ENCODE data around the gene LSM5. TPM values are rescaled to one million over a fixed set of nuclear protein-coding genes. Genes with fewer than 3 reads are reported as not detected.

Gene LSM5
- total RNA-seq, 1 experiment from 2014 or later: 81.0 TPM

DNA sequence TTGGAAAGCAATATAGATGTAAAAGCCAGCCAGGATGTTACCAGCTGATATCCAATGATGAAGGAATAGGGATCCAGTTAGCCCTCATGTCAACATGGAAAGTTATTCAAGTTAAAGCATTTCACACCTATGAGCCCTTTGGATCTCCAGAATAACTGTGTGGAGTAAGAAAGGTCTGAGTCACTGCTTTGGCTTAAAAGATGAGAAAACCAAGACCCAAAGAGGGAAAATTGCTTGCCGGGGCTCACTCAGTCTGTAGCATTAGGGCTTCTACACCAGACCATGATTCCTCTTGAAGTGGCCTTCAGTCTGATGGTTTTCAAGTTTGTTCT lies 12.6 kb downstream of the LSM5 start (continued):
- TF ChIP-seq JUND (IDR thresholded peaks at IDR 0.05) (no peak), ATF3 (IDR thresholded peaks at IDR 0.05) (no peak), TCF7L2 (IDR thresholded peaks at IDR 0.05; ENCODE audit: borderline replicate concordance, extremely low read depth, insufficient read depth, insufficient read length) (no peak), SP1 (IDR thresholded peaks at IDR 0.05; ENCODE audit: low read depth) (no peak), YY1 (IDR thresholded peaks at IDR 0.05; ENCODE audit: extremely low read depth, insufficient replicate concordance, low read depth, low read length) (no peak), EZH2phosphoT487 (IDR thresholded peaks at IDR 0.05; ENCODE audit: borderline replicate concordance) (no peak), SRF (IDR thresholded peaks at IDR 0.05; ENCODE audit: low read depth) (no peak)

- H4K20me1 ChIP-seq (ENCODE audit: insufficient read depth): no peaks in the 10 kb centered on the region
- no peak overlapping the region for H3K4me3 ChIP-seq (replicated peaks in 1 of 2; ENCODE audit: low read depth in 1 of 2, low read length in 2 of 2)
- ATAC-seq: no peak
- H3K79me2 ChIP-seq (ENCODE audit: insufficient read depth, low read length): no peaks in the 10 kb centered on the region
- H3K4me1 ChIP-seq (ENCODE audit: control insufficient read depth in 1 of 2, insufficient read depth in 2 of 2, low read length in 2 of 2): no peaks in the 10 kb centered on the region
- ChIA-PET CTCF (interaction anchor here (4.2 kb wide), 1 partner anchor 266 kb away, joined by 47 read pairs; no protein-coding TSS in a partner anchor), POLR2A (no interaction called here), RAD21 (ENCODE audit: low non-redundant PET in 1 of 2, low total read pairs in 2 of 2, uncharacterized antibody in 2 of 2, unreplicated experiment in 2 of 2) (no interaction called here)
- no peaks in the 10 kb centered on the region for H3K36me3 ChIP-seq (ENCODE audit: control insufficient read depth in 1 of 2, insufficient read depth in 2 of 2, low read length in 2 of 2)
- no TSS peak for BruUV-seq (replicated peaks)
- no peaks in the 10 kb centered on the region for H3K9me2 ChIP-seq (ENCODE audit: insufficient read depth)
- H3K9me3 ChIP-seq (ENCODE audit: control insufficient read depth in 1 of 2, insufficient read depth in 1 of 2, low read depth in 1 of 2, low read length in 2 of 2): no peaks in the 10 kb centered on the region
- no peak overlapping the region for H3K9ac ChIP-seq (ENCODE audit: low read length)
- H2AFZ ChIP-seq (ENCODE audit: low read depth, low read length, poor library complexity, severe bottlenecking): no peak overlapping the region
- H3K4me2 ChIP-seq (ENCODE audit: low read length): no peak overlapping the region
- DNase-seq (ENCODE audit: low read depth, low spot score): no peak
- TF ChIP-seq TCF7L2 (IDR thresholded peaks at IDR 0.05; ENCODE audit: borderline replicate concordance, extremely low read depth, insufficient read depth, insufficient read length) (no peak), YY1 (IDR thresholded peaks at IDR 0.05; ENCODE audit: extremely low read depth, insufficient replicate concordance, low read depth, low read length) (no peak), POLR2A (IDR thresholded peaks at IDR 0.05; ENCODE audit: borderline replicate concordance, extremely low read depth, insufficient read depth, insufficient read length) (no peak), ELF1 (IDR thresholded peaks at IDR 0.05; ENCODE audit: borderline replicate concordance, low read depth) (no peak), SP1 (IDR thresholded peaks at IDR 0.05; ENCODE audit: low read depth) (no peak), ATF3 (IDR thresholded peaks at IDR 0.05) (no peak)
- TF ChIP-seq, protein P1, sequence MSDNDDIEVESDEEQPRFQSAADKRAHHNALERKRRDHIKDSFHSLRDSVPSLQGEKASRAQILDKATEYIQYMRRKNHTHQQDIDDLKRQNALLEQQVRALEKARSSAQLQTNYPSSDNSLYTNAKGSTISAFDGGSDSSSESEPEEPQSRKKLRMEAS (IDR thresholded peaks at IDR 0.05): no peak
- no peaks in the 10 kb centered on the region for H3K27me3 ChIP-seq (ENCODE audit: insufficient read depth, low read length)
- intact Hi-C loops (cut with micrococcal nuclease): loop anchor here (5.0 kb wide), 1 partner anchor 135 kb away; no protein-coding TSS in a partner anchor
- H3K27ac ChIP-seq (ENCODE audit: low read depth, low read length): no peak overlapping the region
Observed at GRCh38 chr7:32476816-32477648, 13.1 kb downstream of the LSM5 start.

Measured in HCT116 (cell line).